Neural cell (in vitro differentiated cells): Measurements from ENCODE around the gene LHX4. TPM values are rescaled to one million over a fixed set of nuclear protein-coding genes. Genes with fewer than 3 reads are reported as not detected.

Experiments
- H2AFZ ChIP-seq: fragments of 200-600, 300-800 bp; sonication (generic), shearing (Covaris generic); 2 replicates; pipeline ENCODE4 v1.6.0; 2014; ENCODE audit warnings: low read depth, mild to moderate bottlenecking, antibody characterized with exemption, low read length, moderate library complexity
- H3F3A ChIP-seq: fragments of 200-600 bp; shearing (Covaris generic); 2 replicates; pipeline ENCODE4 v1.6.1; 2016; ENCODE audit warnings: mild to moderate bottlenecking, moderate library complexity, mixed read lengths, antibody characterized with exemption, low read length; ENCODE audit not compliant: insufficient read depth, poor library complexity, severe bottlenecking
- H3K27ac ChIP-seq: fragments of 200-600, 300-800 bp; sonication (generic), shearing (Covaris generic); 2 replicates; pipeline ENCODE4 v1.5.1; 2014; ENCODE audit warnings: mild to moderate bottlenecking, low read length, moderate library complexity
- H3K27me3 ChIP-seq: fragments of 300-800, 200-600 bp; sonication (generic), shearing (Covaris generic); 2 replicates; pipeline ENCODE4 v1.6.0; 2014; ENCODE audit warnings: mild to moderate bottlenecking, low read depth, low read length, moderate library complexity; ENCODE audit not compliant: insufficient read depth
- H3K36me3 ChIP-seq: fragments of 300-800, 200-600 bp; sonication (generic), shearing (Covaris generic); 2 replicates; pipeline ENCODE4 v1.5.1; 2014; ENCODE audit warnings: mild to moderate bottlenecking, antibody characterized with exemption, low read length, moderate library complexity; ENCODE audit not compliant: insufficient read depth
- H3K4me2 ChIP-seq: fragments of 300-800, 200-600 bp; sonication (generic), shearing (Covaris generic); 2 replicates; pipeline ENCODE4 v1.6.0; 2014; ENCODE audit warnings: mild to moderate bottlenecking, low read length
- H3K4me3 ChIP-seq: fragments of 300-800, 200-600 bp; sonication (generic), shearing (Covaris generic); 2 replicates; pipeline ENCODE4 v1.5.1; 2014; ENCODE audit warnings: mild to moderate bottlenecking, low read length, moderate library complexity
- H3K79me2 ChIP-seq: fragments of 200-600 bp; shearing (Covaris generic); replicated peaks from 2 replicates; pipeline ENCODE4 v1.6.0; 2014; ENCODE audit warnings: mild to moderate bottlenecking, low read length, moderate library complexity; ENCODE audit not compliant: insufficient read depth
- H3K9ac ChIP-seq: fragments of 300-800, 200-600 bp; sonication (generic), shearing (Covaris generic); 2 replicates; pipeline ENCODE4 v1.6.1; 2016; ENCODE audit warnings: mild to moderate bottlenecking, low read length, mixed read lengths
- H3K9me2 ChIP-seq: fragments of 200-600 bp; shearing (Covaris generic); 2 replicates; pipeline ENCODE4 v1.6.1; 2016; ENCODE audit warnings: mild to moderate bottlenecking, low read length, mixed read lengths; ENCODE audit not compliant: insufficient read depth
- H3K9me3 ChIP-seq: fragments of 200-600, 300-800 bp; sonication (generic), shearing (Covaris generic); 2 replicates; pipeline ENCODE4 v1.6.1; 2016; ENCODE audit warnings: mild to moderate bottlenecking, mixed run types, low read length, moderate library complexity, mixed read lengths
- H4K20me1 ChIP-seq: fragments of 200-600 bp; shearing (Covaris generic); 2 replicates; pipeline ENCODE4 v1.6.1; 2016; ENCODE audit warnings: mild to moderate bottlenecking, mixed run types; ENCODE audit not compliant: insufficient read depth
- CTCF ChIP-seq: fragments of 450-650 bp; IDR thresholded peaks from 2 replicates; pipeline ENCODE4 v1.5.1; 2014; ENCODE audit warnings: antibody characterized with exemption, mild to moderate bottlenecking, moderate library complexity; ENCODE audit not compliant: poor library complexity, severe bottlenecking
- EP300 ChIP-seq: fragments of 450-650 bp; conservative IDR thresholded peaks from 2 replicates; pipeline ENCODE4 v1.6.1; 2014; ENCODE audit warnings: antibody characterized with exemption, mild to moderate bottlenecking, moderate library complexity; ENCODE audit not compliant: poor library complexity, severe bottlenecking
- EZH2 ChIP-seq: fragments of 200-600, 300-800 bp; shearing (Covaris generic), sonication (generic); IDR thresholded peaks from 2 replicates; pipeline ENCODE4 v1.6.1; 2014; ENCODE audit warnings: antibody characterized with exemption, low read length, borderline replicate concordance, mild to moderate bottlenecking; ENCODE audit not compliant: insufficient read depth, poor library complexity, severe bottlenecking
- MXI1 ChIP-seq: fragments of 450-650 bp; conservative IDR thresholded peaks from 2 replicates; pipeline ENCODE4 v1.6.1; 2014; ENCODE audit warnings: antibody characterized with exemption, mild to moderate bottlenecking; ENCODE audit not compliant: poor library complexity, severe bottlenecking
- POLR2AphosphoS5 ChIP-seq: IDR thresholded peaks from 2 replicates; pipeline ENCODE4 v1.6.1; 2012
- RAD21 ChIP-seq: fragments of 450-650 bp; conservative IDR thresholded peaks from 2 replicates; pipeline ENCODE4 v1.6.1; 2014; ENCODE audit warnings: antibody characterized with exemption, mild to moderate bottlenecking, moderate library complexity
- REST ChIP-seq: IDR thresholded peaks from 2 replicates; pipeline ENCODE4 v1.6.1; 2012; ENCODE audit warnings: borderline replicate concordance
- SMC3 ChIP-seq: fragments of 450-650 bp; conservative IDR thresholded peaks from 2 replicates; pipeline ENCODE4 v1.6.1; 2014; ENCODE audit warnings: antibody characterized with exemption, mild to moderate bottlenecking, moderate library complexity; ENCODE audit not compliant: poor library complexity
- TAF1 ChIP-seq: IDR thresholded peaks from 2 replicates; pipeline ENCODE4 v1.6.1; 2012; ENCODE audit warnings: low read depth
- polyA plus RNA-seq: library from polyadenylated mRNA; depleted of rRNA; stranded (reverse); fragments of >200 nt; gene quantifications from 2 replicates; pipeline ENCODE4 v1.2.3, GENCODE V29; 2014

The LHX4 gene
- polyA plus RNA-seq, 1 donor from 2014 or later, result not detected

GRCh38 chr1:180185971-180186645, 44.0 kb upstream of the LHX4 start:
- H3F3A ChIP-seq, result no peaks in the 10 kb centered on the region
- no peak overlapping the region for H2AFZ ChIP-seq
- no peaks in the 10 kb centered on the region for H4K20me1 ChIP-seq
- no peaks in the 10 kb centered on the region for H3K9me3 ChIP-seq
- H3K4me2 ChIP-seq, result no peak overlapping the region
- no peak overlapping the region for H3K27ac ChIP-seq
- H3K36me3 ChIP-seq, result peaks cover 13% of the 10 kb centered on the region
- no peaks in the 10 kb centered on the region for H3K9me2 ChIP-seq
- no peak overlapping the region for H3K4me3 ChIP-seq
- no peaks in the 10 kb centered on the region for H3K27me3 ChIP-seq
- TF ChIP-seq POLR2AphosphoS5 (no peak), REST (no peak), EZH2 (no peak), CTCF (no peak), EP300 (no peak), RAD21 (no peak), MXI1 (no peak), SMC3 (no peak), TAF1 (no peak)
- H3K79me2 ChIP-seq, result no peaks in the 10 kb centered on the region
- H3K9ac ChIP-seq, result no peak overlapping the region

GRCh38 chr1:180186831-180187230, 43.2 kb upstream of the LHX4 start:
- Histone ChIP-seq H3K4me3 (no peak overlapping the region), H3K27ac (no peak overlapping the region), H3K4me2 (no peak overlapping the region), H3K36me3 (peaks cover 13% of the 10 kb centered on the region), H3K9ac (no peak overlapping the region), H4K20me1 (no peaks in the 10 kb centered on the region), H3K9me2 (no peaks in the 10 kb centered on the region), H3K79me2 (no peaks in the 10 kb centered on the region), H3F3A (no peaks in the 10 kb centered on the region), H3K9me3 (no peaks in the 10 kb centered on the region), H3K27me3 (no peaks in the 10 kb centered on the region), H2AFZ (no peak overlapping the region)
- TF ChIP-seq SMC3 (no peak), CTCF (no peak), RAD21 (no peak), TAF1 (no peak), EZH2 (no peak), REST (no peak), EP300 (no peak), MXI1 (no peak), POLR2AphosphoS5 (no peak)
